Epithelial cell of proximal tubule (primary cell): ENCODE measurements around the gene PHTF2. TPM values are rescaled to one million over a fixed set of nuclear protein-coding genes. Genes with fewer than 3 reads are reported as not detected.
A peak's percentile ranks its signal among the peaks of the same experiment; 100 is the strongest.

ENCODE experiments used
- DNase-seq: peaks from one replicate; pipeline ENCODE4 v3.0.0-alpha.2; 2011; ENCODE audit warnings: low read depth
- H3K4me3 ChIP-seq: 2 replicates; pipeline ENCODE4 v1.5.1; 2011; ENCODE audit warnings: low read depth, mild to moderate bottlenecking, low read length
- CTCF ChIP-seq: conservative IDR thresholded peaks from 2 replicates; pipeline ENCODE4 v1.5.1; 2012; ENCODE audit warnings: low read depth, mild to moderate bottlenecking, low read length
- total RNA-seq: library from RNA; depleted of rRNA; stranded (reverse); fragments of >200 nt; gene quantifications from 2 replicates; pipeline ENCODE4 v1.2.3, GENCODE V29; 2015

PHTF2 gene
- total RNA-seq, 1 donor from 2014 or later = 7.7 TPM

DNA sequence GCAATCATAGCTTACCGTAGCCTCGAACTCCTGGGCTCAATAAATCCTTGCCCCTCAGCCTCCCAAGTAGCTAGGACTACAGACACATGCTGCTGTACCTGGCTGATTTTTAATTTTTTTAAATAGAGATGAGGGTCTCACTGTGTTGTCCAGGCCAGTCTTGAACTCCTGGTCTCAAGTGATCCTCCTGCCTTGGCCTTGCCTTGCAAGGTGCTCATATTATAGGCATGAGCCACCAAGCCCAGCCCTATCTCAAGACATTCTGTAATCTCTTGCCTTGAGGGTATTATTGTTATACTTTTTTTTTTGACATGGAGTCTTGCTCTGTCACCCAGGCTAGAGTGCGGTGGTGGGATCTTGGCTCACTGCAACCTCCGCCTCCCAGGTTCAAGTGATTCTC lies 86.6 kb downstream of the PHTF2 start:
- TF ChIP-seq CTCF = no peak
- H3K4me3 ChIP-seq = no peak overlapping the region
- no peak for DNase-seq

DNA sequence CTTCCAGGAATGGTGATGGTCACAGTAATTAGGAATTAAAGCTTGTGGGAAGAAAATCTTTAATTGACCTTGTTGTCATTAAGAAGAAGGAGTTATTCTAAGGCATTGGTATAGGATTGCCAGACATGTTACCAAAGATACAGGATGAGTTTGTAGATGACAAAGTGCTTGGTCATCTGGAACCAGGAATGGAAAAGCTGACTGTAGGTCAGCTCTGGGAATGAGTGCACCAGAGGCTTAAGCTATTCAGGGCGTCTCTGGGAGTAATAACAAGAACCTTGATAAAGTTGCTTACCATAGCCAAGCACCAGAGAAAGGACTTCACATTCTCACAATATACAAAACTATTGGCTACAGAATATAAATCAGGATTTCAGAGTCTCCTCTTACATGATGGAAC lies 89.0 kb downstream of the PHTF2 start:
- peak; percentile 63 for DNase-seq
- TF ChIP-seq CTCF = no peak
- H3K4me3 ChIP-seq = no peak overlapping the region

DNA sequence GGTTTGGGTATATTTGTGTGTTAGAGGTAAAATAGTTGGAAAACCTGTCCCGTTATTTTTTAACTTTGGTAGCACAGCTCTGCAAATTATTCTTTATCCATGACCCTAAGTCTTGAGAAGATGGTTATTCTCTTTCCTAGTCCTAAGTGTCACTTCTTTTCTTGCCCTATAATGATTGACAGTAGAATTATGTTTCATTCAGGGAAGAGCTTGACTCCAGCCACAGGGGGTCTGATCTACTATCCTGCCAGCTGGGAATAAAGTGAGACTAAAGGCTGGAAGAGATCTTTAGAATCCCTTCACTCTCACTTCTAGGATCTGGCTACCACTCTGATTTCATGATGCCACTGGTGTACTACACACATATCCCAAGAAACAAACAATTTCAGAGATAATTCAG lies 90.4 kb downstream of the PHTF2 start:
- no peak for TF ChIP-seq CTCF
- no peak overlapping the region for H3K4me3 ChIP-seq
- DNase-seq = no peak

DNA sequence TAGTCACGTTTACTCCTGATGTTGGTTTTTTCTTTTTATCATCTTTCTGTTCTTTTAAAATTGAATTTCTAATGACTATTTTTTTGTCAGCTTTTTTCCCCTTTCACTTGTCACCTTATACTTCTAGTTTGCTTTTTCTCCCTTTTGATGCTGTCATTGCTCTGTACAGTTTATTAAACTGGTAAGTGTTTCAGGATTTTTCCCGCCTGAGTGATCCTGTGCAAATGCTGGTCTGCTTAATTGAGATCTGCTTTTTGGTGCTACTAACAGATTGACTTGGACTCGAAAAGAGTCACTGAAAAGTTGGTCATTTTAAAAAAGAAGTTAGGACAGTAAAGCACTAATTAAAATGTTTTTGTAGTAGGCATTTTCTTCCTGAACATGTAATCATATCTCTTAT lies 95.2 kb downstream of the PHTF2 start:
- DNase-seq = no peak
- no peak overlapping the region for H3K4me3 ChIP-seq
- TF ChIP-seq CTCF = no peak

DNA sequence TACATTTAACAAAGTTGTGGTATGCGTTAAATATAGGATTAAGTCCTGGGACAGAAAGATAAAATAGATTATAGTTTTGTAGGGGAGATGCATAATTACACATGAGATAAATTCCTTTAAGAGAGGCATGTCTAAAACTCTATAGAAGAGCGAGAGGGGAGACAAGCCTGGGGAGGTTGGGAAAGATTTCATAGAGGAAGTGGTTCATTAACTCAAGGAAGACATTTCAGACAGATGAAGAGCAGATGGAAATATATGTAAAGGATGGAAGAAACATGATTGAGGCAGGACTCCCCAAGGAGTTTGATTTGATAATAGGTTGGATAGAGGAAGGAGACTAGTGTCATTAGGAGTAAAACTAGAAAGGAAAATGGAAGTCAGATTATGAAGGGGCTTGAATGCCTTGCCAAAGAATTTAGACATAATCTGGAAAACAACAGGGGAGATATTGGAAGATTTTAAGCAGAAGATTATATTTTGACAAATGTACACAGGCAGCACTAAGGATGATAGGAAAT lies 96.1 kb downstream of the PHTF2 start:
- H3K4me3 ChIP-seq = no peak overlapping the region
- no peak for TF ChIP-seq CTCF
- no peak for DNase-seq

DNA sequence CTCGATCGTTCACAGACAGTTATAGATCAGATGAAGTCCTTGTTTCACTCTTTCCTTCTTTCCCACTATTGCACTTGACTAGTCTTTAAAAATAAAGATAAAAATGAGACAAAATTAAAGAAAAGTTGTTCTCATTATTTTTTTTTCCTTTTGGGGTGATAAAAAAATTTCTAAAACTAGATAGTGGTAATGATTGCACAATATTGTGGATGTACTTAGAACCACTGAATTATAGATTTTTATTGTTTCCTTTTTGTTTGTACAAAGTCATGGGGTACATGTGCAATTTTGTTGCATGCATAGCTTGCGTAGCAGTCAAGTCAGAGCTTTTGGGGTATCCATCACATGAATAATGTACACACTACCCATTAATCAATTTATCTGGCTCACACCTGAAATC lies 97.3 kb downstream of the PHTF2 start:
- no peak overlapping the region for H3K4me3 ChIP-seq
- no peak for TF ChIP-seq CTCF
- DNase-seq = no peak

DNA sequence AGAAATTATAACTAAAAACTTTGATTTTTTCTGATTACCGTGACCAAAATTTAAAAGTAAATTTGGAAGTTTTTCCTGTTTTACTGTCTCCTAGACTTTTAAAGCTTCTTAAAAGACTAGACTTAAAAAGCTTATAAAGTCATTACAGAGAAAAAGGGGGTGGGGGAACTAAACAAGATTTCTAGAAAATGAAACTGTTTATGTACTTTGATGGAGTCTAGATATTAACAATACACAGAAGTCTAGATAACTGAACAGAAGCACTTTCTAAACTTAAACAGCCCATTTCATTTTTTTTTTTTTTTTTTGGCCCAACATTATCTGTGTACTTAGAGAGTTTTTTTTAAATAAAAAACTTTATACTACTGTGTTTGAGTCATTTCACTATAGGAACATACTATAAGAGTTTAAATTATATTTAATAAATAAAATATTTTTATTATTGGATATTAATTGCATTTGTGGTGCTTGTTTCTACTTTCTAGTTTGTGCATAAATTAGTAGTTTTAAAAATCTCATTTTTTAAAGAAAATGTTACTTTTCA lies 98.5 kb downstream of the PHTF2 start:
- no peak for DNase-seq
- TF ChIP-seq CTCF = no peak
- H3K4me3 ChIP-seq = no peak overlapping the region
